PFSK-1 (cell line): ENCODE measurements around the gene GRXCR1.

Experiments used
- FOXP2 ChIP-seq: optimal IDR thresholded peaks from 2 replicates; pipeline ENCODE3; 2011; ENCODE audit warnings: borderline replicate concordance, control low read depth, inconsistent platforms; ENCODE audit not compliant: insufficient read depth; ENCODE audit errors: extremely low read length, extremely low read depth
- POLR2AphosphoS5 ChIP-seq: IDR thresholded peaks from 2 replicates; pipeline ENCODE4 v1.6.1; 2012; ENCODE audit warnings: low read depth, mild to moderate bottlenecking, control low read depth, low read length, moderate library complexity
- REST ChIP-seq, 2 experiments: IDR thresholded peaks; 2 replicates each; pipeline versions ENCODE4 v1.6.1 to v1.8.0; 2011 to 2012; ENCODE audit warnings: low read depth in 2 of 2, low read length in 2 of 2, control low read depth in 1 of 2, inconsistent platforms in 1 of 2, mild to moderate bottlenecking in 1 of 2, moderate library complexity in 1 of 2; ENCODE audit not compliant: insufficient read depth in 1 of 2
- SIN3A ChIP-seq: IDR thresholded peaks from 2 replicates; pipeline ENCODE4 v1.6.1; 2012; ENCODE audit warnings: mild to moderate bottlenecking, low read length, moderate library complexity, borderline replicate concordance; ENCODE audit not compliant: insufficient read depth
- TAF1 ChIP-seq: IDR thresholded peaks from 2 replicates; pipeline ENCODE4 v1.6.1; 2012; ENCODE audit warnings: low read length, control low read depth, borderline replicate concordance; ENCODE audit not compliant: insufficient read depth

DNA sequence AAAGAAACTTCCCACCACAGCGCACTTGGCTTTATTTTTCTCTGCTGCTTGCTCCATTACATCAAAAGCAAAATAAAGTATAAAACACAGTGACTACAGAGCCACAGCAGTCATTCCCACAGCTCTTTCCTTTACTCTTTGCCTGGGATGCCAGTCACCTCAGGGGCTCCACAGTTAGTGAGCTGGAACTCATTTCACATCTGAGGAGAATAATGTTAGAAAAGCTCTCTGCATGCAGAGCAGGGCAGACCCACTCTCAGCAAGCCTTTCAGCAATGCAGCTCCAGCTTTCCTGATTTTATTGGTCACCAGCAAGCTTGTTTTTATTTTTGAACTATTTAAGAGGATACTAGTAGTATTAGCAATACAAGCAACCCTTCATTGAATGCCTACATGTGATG, 13.8 kb downstream of the GRXCR1 start:
- TF ChIP-seq REST (IDR thresholded peaks at IDR 0.05; ENCODE audit: insufficient read depth in 1 of 2, low read depth in 2 of 2, low read length in 2 of 2): no peak
- TF ChIP-seq POLR2AphosphoS5: no peak
- no peak for TF ChIP-seq SIN3A
- TF ChIP-seq TAF1: no peak
- TF ChIP-seq FOXP2: no peak
